ENCODE measurements around the gene EYA4. TPM values are rescaled to one million over a fixed set of nuclear protein-coding genes. Genes with fewer than 3 reads are reported as not detected.

EYA4 gene
- total RNA-seq, 4 donors from 2014 or later, result 0.09 to 1.1 (median 0.61) TPM

DNA sequence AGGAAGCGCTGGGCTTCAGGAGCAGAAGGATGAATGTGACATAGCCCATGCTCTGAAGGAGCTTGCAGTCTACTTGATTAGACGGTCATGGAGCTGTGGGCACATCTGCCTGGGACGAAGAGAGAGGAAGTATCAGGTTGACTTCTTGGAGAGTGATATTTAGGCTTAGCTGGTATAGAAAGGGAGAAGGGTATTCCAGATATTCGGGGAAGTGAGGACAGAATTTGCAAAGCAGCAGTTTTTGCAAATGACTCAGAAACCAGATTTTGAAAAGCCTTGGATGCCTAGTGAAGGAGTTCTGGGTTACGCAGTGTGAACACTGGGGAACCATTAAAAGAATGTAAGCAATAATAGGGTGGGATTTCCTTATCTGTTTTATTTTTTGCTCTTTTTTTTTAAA lies 60.7 kb downstream of the EYA4 start:
- Histone ChIP-seq H3K27me3 (no peaks in the 10 kb centered on the region), H3K4me3 (no peak overlapping the region), H3K4me1 (no peaks in the 10 kb centered on the region), H3K36me3 (no peaks in the 10 kb centered on the region), H3K9me3 (no peaks in the 10 kb centered on the region), H3K27ac (no peak overlapping the region)
- 81 to 85% methylated on average over 5 of the region's 5 CpGs for WGBS, 2 donors
- no peak for TF ChIP-seq POLR2A (IDR thresholded peaks at IDR 0.05)
- TF ChIP-seq, protein P1, sequence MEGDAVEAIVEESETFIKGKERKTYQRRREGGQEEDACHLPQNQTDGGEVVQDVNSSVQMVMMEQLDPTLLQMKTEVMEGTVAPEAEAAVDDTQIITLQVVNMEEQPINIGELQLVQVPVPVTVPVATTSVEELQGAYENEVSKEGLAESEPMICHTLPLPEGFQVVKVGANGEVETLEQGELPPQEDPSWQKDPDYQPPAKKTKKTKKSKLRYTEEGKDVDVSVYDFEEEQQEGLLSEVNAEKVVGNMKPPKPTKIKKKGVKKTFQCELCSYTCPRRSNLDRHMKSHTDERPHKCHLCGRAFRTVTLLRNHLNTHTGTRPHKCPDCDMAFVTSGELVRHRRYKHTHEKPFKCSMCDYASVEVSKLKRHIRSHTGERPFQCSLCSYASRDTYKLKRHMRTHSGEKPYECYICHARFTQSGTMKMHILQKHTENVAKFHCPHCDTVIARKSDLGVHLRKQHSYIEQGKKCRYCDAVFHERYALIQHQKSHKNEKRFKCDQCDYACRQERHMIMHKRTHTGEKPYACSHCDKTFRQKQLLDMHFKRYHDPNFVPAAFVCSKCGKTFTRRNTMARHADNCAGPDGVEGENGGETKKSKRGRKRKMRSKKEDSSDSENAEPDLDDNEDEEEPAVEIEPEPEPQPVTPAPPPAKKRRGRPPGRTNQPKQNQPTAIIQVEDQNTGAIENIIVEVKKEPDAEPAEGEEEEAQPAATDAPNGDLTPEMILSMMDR (IDR thresholded peaks at IDR 0.05), result no peak
- intact Hi-C loops (cut with DNase I), result no loop called here
- DNase-seq, result no peak

DNA sequence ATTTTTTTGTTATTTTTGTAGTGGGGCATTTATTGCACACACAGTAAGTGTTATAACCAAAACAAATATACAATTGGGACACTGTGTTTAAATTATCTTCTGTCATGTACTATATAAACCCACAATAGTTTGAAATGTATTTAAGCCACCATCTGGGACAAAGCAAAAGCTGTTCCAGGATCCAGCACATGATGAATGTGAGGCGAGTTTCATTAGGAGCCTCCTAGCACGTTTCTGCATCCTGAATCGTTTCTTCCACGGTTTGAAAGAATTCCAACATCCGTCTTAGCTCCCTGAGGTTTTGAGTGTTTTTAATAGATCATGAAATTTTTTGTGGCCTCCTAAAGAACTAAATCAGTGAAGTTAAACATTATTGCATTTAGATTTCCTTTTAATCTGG lies 65.8 kb downstream of the EYA4 start:
- Histone ChIP-seq H3K27ac (no peak overlapping the region), H3K4me3 (no peak overlapping the region), H3K36me3 (no peaks in the 10 kb centered on the region), H3K4me1 (no peaks in the 10 kb centered on the region), H3K9me3 (no peaks in the 10 kb centered on the region), H3K27me3 (no peaks in the 10 kb centered on the region)
- 21 to 51% methylated on average over 5 of the region's 5 CpGs for WGBS, 2 donors
- no peak for DNase-seq
- TF ChIP-seq, protein P1 (IDR thresholded peaks at IDR 0.05), result no peak
- TF ChIP-seq POLR2A (IDR thresholded peaks at IDR 0.05), result no peak
- intact Hi-C loops (cut with DNase I), result no loop called here

DNA sequence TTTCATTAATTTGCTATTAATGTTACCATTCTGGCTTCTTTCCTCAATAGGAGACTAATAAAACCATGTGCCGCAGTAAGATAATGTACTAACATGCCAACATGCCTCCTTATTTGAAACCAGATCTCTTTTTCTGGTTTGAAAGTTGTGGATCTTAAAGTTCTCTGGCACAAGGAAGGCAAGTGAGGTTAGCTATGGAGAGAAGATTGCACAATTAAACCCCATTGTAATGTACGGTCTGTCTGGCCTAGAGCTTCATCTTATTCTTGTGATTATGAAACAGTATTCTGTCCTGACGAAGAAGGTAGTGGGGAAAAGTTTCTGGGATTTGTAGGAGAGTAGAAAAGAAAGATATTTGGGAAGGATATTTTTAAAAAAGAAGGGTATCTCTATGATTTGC lies 68.4 kb downstream of the EYA4 start:
- intact Hi-C loops (cut with DNase I), result no loop called here
- H3K36me3 ChIP-seq, result no peaks in the 10 kb centered on the region
- 75 to 78% methylated on average over 3 of the region's 3 CpGs for WGBS, 2 donors
- DNase-seq, result no peak
- H3K4me1 ChIP-seq, result no peaks in the 10 kb centered on the region
- no peak overlapping the region for H3K27ac ChIP-seq
- no peak overlapping the region for H3K4me3 ChIP-seq
- H3K9me3 ChIP-seq, result no peaks in the 10 kb centered on the region
- TF ChIP-seq POLR2A (IDR thresholded peaks at IDR 0.05), result no peak
- TF ChIP-seq, protein P1 (IDR thresholded peaks at IDR 0.05), result no peak
- no peaks in the 10 kb centered on the region for H3K27me3 ChIP-seq

DNA sequence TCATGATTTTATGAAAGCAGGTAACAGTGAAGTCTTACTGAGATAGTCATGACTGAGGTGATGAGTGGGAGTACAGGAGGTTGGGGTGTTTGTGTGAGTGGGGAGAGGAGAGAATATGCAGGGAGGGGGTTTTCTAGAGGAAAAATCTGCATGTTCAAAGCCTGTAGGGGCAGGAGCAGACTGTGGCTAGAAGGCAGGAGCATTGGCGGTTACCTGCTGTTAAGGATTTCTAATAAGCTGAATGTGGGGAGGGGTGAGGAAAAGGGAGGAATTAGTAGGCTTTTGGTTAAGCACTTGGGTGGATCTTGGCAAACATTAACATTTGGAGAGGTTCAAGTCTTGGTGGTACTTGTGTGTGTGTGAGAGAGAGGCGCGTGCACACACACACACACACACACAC lies 70.8 kb downstream of the EYA4 start:
- Histone ChIP-seq H3K27ac (no peak overlapping the region), H3K27me3 (no peaks in the 10 kb centered on the region), H3K36me3 (no peaks in the 10 kb centered on the region), H3K4me1 (no peaks in the 10 kb centered on the region), H3K4me3 (no peak overlapping the region), H3K9me3 (no peaks in the 10 kb centered on the region)
- intact Hi-C loops (cut with DNase I), result no loop called here
- TF ChIP-seq POLR2A (IDR thresholded peaks at IDR 0.05), result no peak
- TF ChIP-seq, protein P1 (IDR thresholded peaks at IDR 0.05), result no peak
- 71 to 78% methylated on average over 3 of the region's 3 CpGs for WGBS, 2 donors
- DNase-seq, result no peak

DNA sequence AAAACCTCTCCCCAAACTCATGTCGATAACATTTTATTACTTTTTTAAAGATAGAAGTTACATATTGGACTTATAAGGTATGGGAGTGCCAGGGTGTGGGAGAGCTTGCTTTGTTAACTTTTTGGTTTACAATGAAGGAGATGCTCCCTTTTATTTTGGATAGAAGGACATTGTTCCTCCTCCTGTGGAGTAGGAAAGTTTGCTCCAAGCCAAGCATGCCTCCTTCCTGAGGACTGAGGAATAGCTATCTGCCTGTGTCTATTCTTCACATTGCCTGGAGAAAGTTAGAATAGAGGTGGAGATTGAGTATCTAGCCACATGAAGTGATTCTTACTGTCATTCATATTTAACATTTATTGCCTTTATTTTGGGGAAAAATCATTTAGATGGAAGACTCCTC lies 71.9 kb downstream of the EYA4 start:
- 85 to 100% methylated on average over 1 of the region's 1 CpG for WGBS, 2 donors
- no peaks in the 10 kb centered on the region for H3K36me3 ChIP-seq
- H3K4me3 ChIP-seq, result no peak overlapping the region
- no peaks in the 10 kb centered on the region for H3K4me1 ChIP-seq
- no peaks in the 10 kb centered on the region for H3K9me3 ChIP-seq
- intact Hi-C loops (cut with DNase I), result no loop called here
- no peak for TF ChIP-seq POLR2A (IDR thresholded peaks at IDR 0.05)
- TF ChIP-seq, protein P1 (IDR thresholded peaks at IDR 0.05), result no peak
- no peak for DNase-seq
- H3K27ac ChIP-seq, result no peak overlapping the region
- H3K27me3 ChIP-seq, result no peaks in the 10 kb centered on the region

Data from esophagus squamous epithelium (tissue), 5 donors.